IMR-90 (cell line): ENCODE measurements around the gene SH3RF3. TPM values are rescaled to one million over a fixed set of nuclear protein-coding genes. Genes with fewer than 3 reads are reported as not detected.

Source experiments
- ATAC-seq: fragments of 200-7000 bp; cut with Tn5 transposase; 2 replicates; pipeline ENCODE4 v1.9.1; 2020; ENCODE audit warnings: low read depth, mild to moderate bottlenecking, moderate library complexity
- BruUV-seq: library from RNA; stranded (reverse); fragments of 400-500 nt; replicated peaks from 2 replicates; lab custom pipeline; 2021; lab: Mats Ljungman, UMichigan
- CTCF ChIA-PET: fragments of 300-600 bp; formaldehyde crosslinking; extraction: SDS; loops from one replicate; lab custom pipeline; 2021; ENCODE audit warnings: antibody characterized with exemption; lab: Yijun Ruan, JAX
- POLR2A ChIA-PET: fragments of 300-600 bp; sonication (Branson Sonifier 250); formaldehyde crosslinking; loops from one replicate; lab custom pipeline; 2022; ENCODE audit warnings: antibody characterized with exemption; ENCODE audit not compliant: unreplicated experiment; lab: Charles Lee
- DNase-seq: peaks from one replicate; pipeline ENCODE4 v3.0.0; 2013
- H2AFZ ChIP-seq: replicated peaks from 2 replicates; pipeline ENCODE3; 2013; ENCODE audit warnings: low read length, mild to moderate bottlenecking; ENCODE audit not compliant: poor library complexity
- H2AK5ac ChIP-seq: 2 replicates; pipeline ENCODE4 v1.6.1; 2013; ENCODE audit warnings: low read depth, low read length, inconsistent platforms
- H2AK9ac ChIP-seq: replicated peaks from 2 replicates; pipeline ENCODE3; 2013; ENCODE audit warnings: mild to moderate bottlenecking, low read depth, low read length, moderate library complexity; ENCODE audit not compliant: poor library complexity
- H2BK120ac ChIP-seq: 2 replicates; pipeline ENCODE4 v1.6.1; 2013; ENCODE audit warnings: low read depth, low read length, inconsistent platforms
- H2BK15ac ChIP-seq: 3 replicates; pipeline ENCODE4 v1.6.1; 2013; ENCODE audit warnings: low read depth, low read length, inconsistent platforms
- H2BK20ac ChIP-seq: 2 replicates; pipeline ENCODE4 v1.6.1; 2013; ENCODE audit warnings: low read depth, mild to moderate bottlenecking, inconsistent platforms, low read length, moderate library complexity
- H2BK5ac ChIP-seq: 2 replicates; pipeline ENCODE4 v1.6.1; 2013; ENCODE audit warnings: mild to moderate bottlenecking, low read depth, low read length, inconsistent platforms; ENCODE audit not compliant: poor library complexity, severe bottlenecking
- H3K14ac ChIP-seq: replicated peaks from 2 replicates; pipeline ENCODE4 v1.6.1; 2013; ENCODE audit warnings: low read depth, low read length, inconsistent platforms
- H3K18ac ChIP-seq: 2 replicates; pipeline ENCODE4 v1.6.1; 2013; ENCODE audit warnings: low read depth, low read length, control low read depth
- H3K23ac ChIP-seq: 2 replicates; pipeline ENCODE4 v1.6.1; 2013; ENCODE audit warnings: low read depth, low read length, inconsistent platforms
- H3K27ac ChIP-seq: 2 replicates; pipeline ENCODE4 v1.5.1; 2013; ENCODE audit warnings: mild to moderate bottlenecking, control low read depth, low read length; ENCODE audit not compliant: insufficient read depth
- H3K27me3 ChIP-seq: 2 replicates; pipeline ENCODE4 v1.6.1; 2013; ENCODE audit warnings: low read length; ENCODE audit not compliant: control insufficient read depth, insufficient read depth
- H3K36me3 ChIP-seq: 2 replicates; pipeline ENCODE4 v1.6.1; 2013; ENCODE audit warnings: low read length, mixed read lengths; ENCODE audit not compliant: control insufficient read depth, insufficient read depth
- H3K4ac ChIP-seq: 2 replicates; pipeline ENCODE4 v1.6.1; 2013; ENCODE audit warnings: low read depth, low read length, inconsistent platforms
- H3K4me1 ChIP-seq: 2 replicates; pipeline ENCODE4 v1.6.1; 2013; ENCODE audit warnings: low read length, mixed read lengths; ENCODE audit not compliant: control insufficient read depth, insufficient read depth
- H3K4me2 ChIP-seq: 2 replicates; pipeline ENCODE4 v1.6.1; 2013; ENCODE audit warnings: low read depth, mild to moderate bottlenecking, control low read depth, low read length, moderate library complexity
- H3K4me3 ChIP-seq: 2 replicates; pipeline ENCODE4 v1.5.1; 2013; ENCODE audit warnings: low read depth, mild to moderate bottlenecking, control low read depth, low read length, moderate library complexity; ENCODE audit not compliant: insufficient read depth
- H3K56ac ChIP-seq: 2 replicates; pipeline ENCODE4 v1.6.1; 2013; ENCODE audit warnings: low read length, inconsistent platforms; ENCODE audit not compliant: insufficient read depth; ENCODE audit errors: extremely low read depth
- H3K79me1 ChIP-seq, 2 experiments: 2 replicates each; pipeline ENCODE4 v1.6.1; 2013; ENCODE audit warnings: low read length in 2 of 2, inconsistent platforms in 1 of 2, low read depth in 1 of 2
- H3K9ac ChIP-seq: 2 replicates; pipeline ENCODE4 v1.6.1; 2013; ENCODE audit warnings: low read depth, low read length, control low read depth
- H3K9me1 ChIP-seq: 2 replicates; pipeline ENCODE4 v1.6.1; 2013; ENCODE audit warnings: low read length, inconsistent platforms; ENCODE audit not compliant: insufficient read depth
- H3K9me3 ChIP-seq: 2 replicates; pipeline ENCODE4 v1.6.1; 2013; ENCODE audit warnings: low read length; ENCODE audit not compliant: control insufficient read depth, insufficient read depth
- H4K20me1 ChIP-seq: 2 replicates; pipeline ENCODE4 v1.6.1; 2013; ENCODE audit warnings: low read length, inconsistent platforms; ENCODE audit not compliant: insufficient read depth
- H4K5ac ChIP-seq: 2 replicates; pipeline ENCODE4 v1.6.1; 2013; ENCODE audit warnings: mild to moderate bottlenecking, low read depth, low read length, control low read depth
- H4K8ac ChIP-seq, 2 experiments: 2 replicates each; pipeline ENCODE4 v1.6.1; 2013; ENCODE audit warnings: low read depth in 2 of 2, low read length in 2 of 2, control low read depth in 1 of 2, inconsistent platforms in 1 of 2
- H4K91ac ChIP-seq: 2 replicates; pipeline ENCODE4 v1.6.1; 2013; ENCODE audit warnings: low read depth, low read length, inconsistent platforms; ENCODE audit not compliant: insufficient read depth
- BHLHE40 ChIP-seq: fragments of 150-350 bp; IDR thresholded peaks from 2 replicates; pipeline ENCODE4 v1.6.1; 2016; ENCODE audit warnings: mild to moderate bottlenecking, low read depth, low read length
- CEBPB ChIP-seq: IDR thresholded peaks from 2 replicates; pipeline ENCODE4 v1.6.1; 2012; ENCODE audit warnings: low read depth, low read length, improper control_type of control experiment
- CHD1 ChIP-seq: IDR thresholded peaks from 2 replicates; pipeline ENCODE4 v1.6.1; 2012; ENCODE audit warnings: low read depth, low read length, improper control_type of control experiment
- FOS ChIP-seq: fragments of 150-350 bp; IDR thresholded peaks from 2 replicates; pipeline ENCODE4 v1.6.1; 2016; ENCODE audit warnings: low read depth, low read length
- MAFK ChIP-seq: IDR thresholded peaks from 2 replicates; pipeline ENCODE4 v1.6.1; 2012; ENCODE audit warnings: low read depth, low read length, improper control_type of control experiment
- MAZ ChIP-seq: IDR thresholded peaks from 2 replicates; pipeline ENCODE4 v1.6.1; 2012; ENCODE audit warnings: low read depth, mild to moderate bottlenecking, low read length, improper control_type of control experiment, moderate library complexity, borderline replicate concordance
- MXI1 ChIP-seq: IDR thresholded peaks from 2 replicates; pipeline ENCODE4 v1.6.1; 2012; ENCODE audit warnings: low read depth, mild to moderate bottlenecking, low read length, moderate library complexity, borderline replicate concordance
- NFE2L2 ChIP-seq: fragments of 150-350 bp; IDR thresholded peaks from 2 replicates; pipeline ENCODE4 v1.6.1; 2016; ENCODE audit warnings: low read depth, mild to moderate bottlenecking, low read length
- POLR2A ChIP-seq: IDR thresholded peaks from 2 replicates; pipeline ENCODE4 v1.6.1; 2012; ENCODE audit warnings: mild to moderate bottlenecking, low read depth, low read length
- RAD21 ChIP-seq: IDR thresholded peaks from 2 replicates; pipeline ENCODE4 v1.6.1; 2012; ENCODE audit warnings: low read length, improper control_type of control experiment
- RCOR1 ChIP-seq: IDR thresholded peaks from 2 replicates; pipeline ENCODE4 v1.6.1; 2012; ENCODE audit warnings: mild to moderate bottlenecking, low read length, improper control_type of control experiment; ENCODE audit not compliant: insufficient replicate concordance
- RFX5 ChIP-seq: IDR thresholded peaks from 2 replicates; pipeline ENCODE4 v1.8.0; 2012; ENCODE audit warnings: low read depth, mild to moderate bottlenecking, low read length, moderate library complexity
- SMC3 ChIP-seq: fragments of 150-350 bp; IDR thresholded peaks from 2 replicates; pipeline ENCODE4 v1.6.1; 2016; ENCODE audit warnings: low read depth, mild to moderate bottlenecking, antibody characterized with exemption, low read length, moderate library complexity
- WGBS, 2 experiments: methylation state at CpG; one replicate each; pipeline versions ENCODE4 v1.1.5 to v1.1.7; 2013; ENCODE audit warnings: missing lambda C conversion rate in 2 of 2; ENCODE audit not compliant: insufficient read length in 1 of 2; ENCODE audit errors: extremely low coverage in 2 of 2; 5-methylcytosine and 5-hydroxymethylcytosine counted together
- dilution Hi-C: fragments of 300-500 bp; cut with HindIII; formaldehyde crosslinking; loops from one replicate; pipeline ENCODE4 v1.14.3; 2018; ENCODE audit warnings: low sequenced_read_pairs; ENCODE audit not compliant: unreplicated experiment
- in situ Hi-C: fragments of 300-500 bp; cut with MboI; formaldehyde crosslinking; loops from 3 replicates; pipeline ENCODE4 v1.14.3; 2019; ENCODE audit warnings: low sequenced_read_pairs, inconsistent platforms, mixed read lengths
- intact Hi-C: fragments of 100-400 bp; cut with micrococcal nuclease; formaldehyde crosslinking; loops from 2 replicates; pipeline ENCODE4 v1.10.0; 2022
- polyA plus RNA-seq, 3 experiments: library from polyadenylated mRNA; depleted of rRNA; stranded (reverse); fragments of >200 nt; gene quantifications; 2 replicates each; pipeline ENCODE4 v1.2.3, GENCODE V29; 2012; ENCODE audit warnings: low replicate concordance in 1 of 3
- total RNA-seq: library from RNA; depleted of rRNA; stranded (reverse); fragments of >200 nt; gene quantifications from 2 replicates; pipeline ENCODE4 v1.2.3, GENCODE V29; 2012
- TF ChIP-seq, protein P1 (sequence below): fragments of 150-350 bp; IDR thresholded peaks from 2 replicates; pipeline ENCODE4 v1.6.1; 2017; ENCODE audit warnings: mild to moderate bottlenecking, antibody characterized with exemption, low read length, low read depth
- TF ChIP-seq, protein P2 (sequence below): conservative IDR thresholded peaks from 2 replicates; pipeline ENCODE4 v1.5.1; 2012; ENCODE audit warnings: mild to moderate bottlenecking, low read depth, low read length, improper control_type of control experiment
- TF ChIP-seq, protein P3 (sequence below): fragments of 150-350 bp; IDR thresholded peaks from 2 replicates; pipeline ENCODE4 v1.6.1; 2016; ENCODE audit warnings: low read depth, mild to moderate bottlenecking, low read length, moderate library complexity, borderline replicate concordance

Gene SH3RF3
- total and polyA plus RNA-seq, 2 of the 4 experiments (the other 2 are of a cell fraction) = 3.4 to 5.3 TPM

DNA sequence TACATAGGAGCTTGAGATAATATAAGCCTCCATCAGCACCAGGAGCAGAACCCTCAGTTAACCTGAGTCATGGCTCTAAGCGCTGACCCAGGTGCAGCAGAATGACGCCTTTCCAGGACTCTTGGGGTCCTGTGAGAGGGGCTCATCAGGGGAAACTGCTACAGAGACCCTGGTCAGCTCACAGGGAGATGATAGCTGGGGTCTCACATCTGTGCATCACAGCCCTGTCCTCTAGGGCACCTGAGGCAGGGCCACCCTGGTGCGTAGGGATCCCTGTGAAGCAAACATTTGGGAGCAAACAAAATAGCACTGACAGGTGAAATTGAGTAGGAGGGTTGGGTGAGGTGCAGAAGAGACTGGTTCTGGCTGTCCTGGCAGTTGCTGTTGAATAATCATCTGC, 219.2 kb downstream of the SH3RF3 start:
- intact Hi-C loops (no loop called here), dilution Hi-C loops (no loop called here), in situ Hi-C loops (loop anchor here (25.0 kb wide), 1 partner anchor 211 kb away; the partner anchor contains the start of gene SH3RF3)
- WGBS, 2 experiments = no CpG with 5 or more reads among the region's 3 CpGs
- no TSS peak for BruUV-seq
- Histone ChIP-seq H3K9ac (no peak overlapping the region), H2BK120ac (no peak overlapping the region), H3K23ac (no peak overlapping the region), H3K14ac (no peak overlapping the region), H3K27ac (no peak overlapping the region), H3K79me1 (peaks cover 30 to 96% of the 10 kb centered on the region in 2 experiments), H2BK20ac (no peak overlapping the region), H3K9me3 (no peaks in the 10 kb centered on the region), H2BK5ac (no peak overlapping the region), H2AFZ (no peak overlapping the region), H3K36me3 (peaks cover 3% of the 10 kb centered on the region; the same call in 1 of the 2 replicates), H3K56ac (no peak overlapping the region), H3K4me3 (no peak overlapping the region), H4K91ac (no peak overlapping the region), H2BK15ac (no peak overlapping the region), H4K20me1 (peaks cover 47% of the 10 kb centered on the region), H3K4me1 (peaks cover 25% of the 10 kb centered on the region), H4K8ac (no peak overlapping the region), H3K4me2 (no peak overlapping the region), H3K9me1 (peaks cover 18% of the 10 kb centered on the region), H3K27me3 (no peaks in the 10 kb centered on the region), H4K5ac (no peak overlapping the region), H3K4ac (no peak overlapping the region), H2AK9ac (peak overlapping the region; percentile 45), H2AK5ac (no peak overlapping the region), H3K18ac (no peak overlapping the region)
- DNase-seq (no peak), ATAC-seq (no peak)
- ChIA-PET POLR2A (no interaction called here), CTCF (no interaction called here)
- no peak for TF ChIP-seq CEBPB
- no peak for TF ChIP-seq POLR2A
- TF ChIP-seq, protein P1, sequence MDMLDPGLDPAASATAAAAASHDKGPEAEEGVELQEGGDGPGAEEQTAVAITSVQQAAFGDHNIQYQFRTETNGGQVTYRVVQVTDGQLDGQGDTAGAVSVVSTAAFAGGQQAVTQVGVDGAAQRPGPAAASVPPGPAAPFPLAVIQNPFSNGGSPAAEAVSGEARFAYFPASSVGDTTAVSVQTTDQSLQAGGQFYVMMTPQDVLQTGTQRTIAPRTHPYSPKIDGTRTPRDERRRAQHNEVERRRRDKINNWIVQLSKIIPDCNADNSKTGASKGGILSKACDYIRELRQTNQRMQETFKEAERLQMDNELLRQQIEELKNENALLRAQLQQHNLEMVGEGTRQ = no peak
- TF ChIP-seq NFE2L2 = no peak
- no peak for TF ChIP-seq SMC3
- TF ChIP-seq MAZ = no peak
- no peak for TF ChIP-seq FOS
- no peak for TF ChIP-seq BHLHE40
- no peak for TF ChIP-seq MAFK
- no peak for TF ChIP-seq RAD21
- TF ChIP-seq, protein P2, sequence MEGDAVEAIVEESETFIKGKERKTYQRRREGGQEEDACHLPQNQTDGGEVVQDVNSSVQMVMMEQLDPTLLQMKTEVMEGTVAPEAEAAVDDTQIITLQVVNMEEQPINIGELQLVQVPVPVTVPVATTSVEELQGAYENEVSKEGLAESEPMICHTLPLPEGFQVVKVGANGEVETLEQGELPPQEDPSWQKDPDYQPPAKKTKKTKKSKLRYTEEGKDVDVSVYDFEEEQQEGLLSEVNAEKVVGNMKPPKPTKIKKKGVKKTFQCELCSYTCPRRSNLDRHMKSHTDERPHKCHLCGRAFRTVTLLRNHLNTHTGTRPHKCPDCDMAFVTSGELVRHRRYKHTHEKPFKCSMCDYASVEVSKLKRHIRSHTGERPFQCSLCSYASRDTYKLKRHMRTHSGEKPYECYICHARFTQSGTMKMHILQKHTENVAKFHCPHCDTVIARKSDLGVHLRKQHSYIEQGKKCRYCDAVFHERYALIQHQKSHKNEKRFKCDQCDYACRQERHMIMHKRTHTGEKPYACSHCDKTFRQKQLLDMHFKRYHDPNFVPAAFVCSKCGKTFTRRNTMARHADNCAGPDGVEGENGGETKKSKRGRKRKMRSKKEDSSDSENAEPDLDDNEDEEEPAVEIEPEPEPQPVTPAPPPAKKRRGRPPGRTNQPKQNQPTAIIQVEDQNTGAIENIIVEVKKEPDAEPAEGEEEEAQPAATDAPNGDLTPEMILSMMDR = no peak
- TF ChIP-seq MXI1 = no peak
- no peak for TF ChIP-seq RFX5
- no peak for TF ChIP-seq RCOR1
- no peak for TF ChIP-seq CHD1
- TF ChIP-seq, protein P3, sequence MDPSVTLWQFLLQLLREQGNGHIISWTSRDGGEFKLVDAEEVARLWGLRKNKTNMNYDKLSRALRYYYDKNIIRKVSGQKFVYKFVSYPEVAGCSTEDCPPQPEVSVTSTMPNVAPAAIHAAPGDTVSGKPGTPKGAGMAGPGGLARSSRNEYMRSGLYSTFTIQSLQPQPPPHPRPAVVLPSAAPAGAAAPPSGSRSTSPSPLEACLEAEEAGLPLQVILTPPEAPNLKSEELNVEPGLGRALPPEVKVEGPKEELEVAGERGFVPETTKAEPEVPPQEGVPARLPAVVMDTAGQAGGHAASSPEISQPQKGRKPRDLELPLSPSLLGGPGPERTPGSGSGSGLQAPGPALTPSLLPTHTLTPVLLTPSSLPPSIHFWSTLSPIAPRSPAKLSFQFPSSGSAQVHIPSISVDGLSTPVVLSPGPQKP = no peak
